ENCODE results near the gene CDK10.

The CDK10 gene

DNA sequence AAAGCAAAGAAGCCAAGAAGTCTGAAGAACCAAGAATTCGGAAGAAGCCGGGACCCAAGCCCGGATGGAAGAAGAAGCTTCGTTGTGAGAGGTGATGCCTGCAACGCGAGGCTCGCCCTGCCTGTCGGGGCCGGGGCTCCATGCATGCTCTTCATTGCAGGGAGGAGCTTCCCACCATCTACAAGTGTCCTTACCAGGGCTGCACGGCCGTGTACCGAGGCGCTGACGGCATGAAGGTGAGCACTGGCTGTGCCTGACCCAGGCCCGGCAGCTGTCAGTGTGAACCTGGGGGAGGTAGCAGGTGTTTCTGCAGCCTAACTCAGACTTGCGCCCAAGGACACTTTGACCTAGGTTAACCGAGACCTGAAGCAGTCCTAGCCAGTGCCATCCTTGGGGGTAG is 46.8 kb downstream of the CDK10 start:
- DNase-seq (ENCODE audit: low read depth), result no peak

DNA sequence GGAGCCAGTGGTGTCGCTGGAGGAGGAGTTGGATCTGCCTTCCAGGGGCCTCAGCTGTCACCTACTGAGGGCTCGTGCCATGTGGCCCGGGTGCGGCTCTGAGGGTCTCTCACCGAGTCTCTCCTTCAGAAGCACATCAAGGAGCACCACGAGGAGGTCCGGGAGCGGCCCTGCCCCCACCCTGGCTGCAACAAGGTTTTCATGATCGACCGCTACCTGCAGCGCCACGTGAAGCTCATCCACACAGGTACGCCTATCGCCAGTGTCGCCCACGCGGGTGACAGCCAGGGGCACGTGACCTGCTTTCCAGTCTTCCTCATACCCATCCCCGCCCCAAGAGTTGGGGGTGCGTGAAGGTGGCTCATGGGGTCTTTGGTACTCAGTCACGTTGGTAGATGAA is 47.3 kb downstream of the CDK10 start:
- DNase-seq (ENCODE audit: low read depth), result no peak

GRCh38 chr16:89736554-89736953 is 50.1 kb downstream of the CDK10 start:
- no peak for DNase-seq (ENCODE audit: low read depth)

- peak; percentile 39 for DNase-seq (ENCODE audit: low read depth)
These were observed 51.0 kb downstream of the CDK10 start for GRCh38 chr16:89737341-89738071.

DNA sequence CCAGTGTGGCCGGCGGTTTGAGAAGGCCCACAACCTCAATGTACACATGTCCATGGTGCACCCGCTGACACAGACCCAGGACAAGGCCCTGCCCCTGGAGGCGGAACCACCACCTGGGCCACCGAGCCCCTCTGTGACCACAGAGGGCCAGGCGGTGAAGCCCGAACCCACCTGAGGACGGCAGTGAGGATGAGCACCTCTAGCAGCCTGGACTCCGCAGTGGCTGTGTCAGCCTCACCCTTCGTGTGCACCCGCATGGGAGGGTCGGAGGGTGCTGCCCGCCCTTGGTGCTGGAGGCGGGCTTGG is 51.5 kb downstream of the CDK10 start:
- no peak for DNase-seq (ENCODE audit: low read depth)

DNA sequence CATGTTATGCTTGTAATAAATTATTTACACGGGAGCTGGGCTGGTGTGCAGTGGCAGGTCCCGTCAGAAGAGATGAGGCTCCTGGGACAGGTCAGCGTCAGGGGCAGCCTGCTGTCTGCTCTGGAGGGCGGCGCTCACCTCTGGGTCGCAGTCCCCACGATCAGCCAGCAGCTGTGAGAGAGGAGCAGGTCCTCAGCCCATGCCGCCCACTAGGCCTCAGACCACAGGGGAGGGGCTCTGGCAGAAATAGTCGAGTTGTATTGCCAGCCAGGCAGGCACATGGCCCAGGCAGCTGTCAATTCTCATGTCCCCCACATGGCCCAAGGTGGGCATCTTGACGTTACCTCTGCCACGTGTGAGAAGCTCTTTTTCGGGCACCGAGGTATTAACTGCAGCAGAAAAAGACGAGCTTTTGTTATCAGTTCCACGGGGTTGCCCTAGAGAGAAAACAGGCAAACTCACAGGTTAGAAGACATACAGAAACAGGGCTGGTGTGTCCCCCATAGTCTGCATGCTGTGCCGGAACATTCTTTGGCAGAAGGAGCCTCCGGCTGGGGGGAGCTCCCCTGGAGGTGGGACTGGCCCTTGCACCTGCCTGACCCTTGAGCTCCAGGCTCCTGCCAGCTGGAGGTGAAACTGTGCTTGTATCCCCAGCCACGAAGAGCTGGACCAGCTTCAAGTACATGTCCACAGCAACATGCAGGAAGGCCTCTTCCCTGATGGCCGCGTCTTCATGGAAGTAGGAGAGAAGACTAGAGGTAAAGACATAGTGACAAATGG is 52.2 kb downstream of the CDK10 start:
- no peak for DNase-seq (ENCODE audit: low read depth)

- DNase-seq (ENCODE audit: low read depth), result no peak
These were observed 52.9 kb downstream of the CDK10 start for GRCh38 chr16:89739383-89739782.

- DNase-seq (ENCODE audit: low read depth), result no peak
These were observed 55.0 kb downstream of the CDK10 start for GRCh38 chr16:89741342-89742014.

GRCh38 chr16:89742948-89743347 is 56.5 kb downstream of the CDK10 start:
- DNase-seq (ENCODE audit: low read depth), result no peak

DNA sequence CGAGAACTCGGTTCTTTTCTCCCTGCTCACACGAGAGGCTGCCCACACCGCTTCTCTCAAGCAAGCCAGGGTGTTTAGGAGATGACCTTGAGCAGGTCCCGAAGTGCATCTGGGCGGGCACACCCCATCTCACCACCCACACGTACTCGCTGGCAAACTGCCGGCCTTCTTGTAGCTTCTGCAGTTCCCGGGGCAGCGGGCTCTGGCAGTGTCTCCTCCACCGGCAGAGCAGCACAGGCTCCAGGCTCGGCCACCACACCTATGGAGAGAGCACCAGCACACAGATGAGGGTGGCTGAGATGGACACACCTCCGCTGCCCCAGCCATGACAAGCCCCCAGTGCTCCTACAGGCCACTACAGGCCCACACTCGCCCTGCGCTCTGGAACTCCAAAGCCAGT is 58.3 kb downstream of the CDK10 start:
- no peak for DNase-seq (ENCODE audit: low read depth)
